ENCODE data around the gene DCST1. TPM values are rescaled to one million over a fixed set of nuclear protein-coding genes. Genes with fewer than 3 reads are reported as not detected.

Gene DCST1
- total and polyA plus RNA-seq, 2 of the 13 experiments (the other 11 are each of a cell fraction or from before 2014, with no cell fraction given): 0.04 TPM; not detected in 1

- no peak for FAIRE-seq
- no peak overlapping the region for H3K4me2 ChIP-seq (ENCODE audit: low read depth, low read length)
- CTCF ChIA-PET (ENCODE audit: low intra/inter-chr PET ratio, low total read pairs): interaction anchor here (2.1 kb wide), 1 partner anchor 28 kb away, joined by 13 read pairs; no protein-coding TSS in a partner anchor
- no peak overlapping the region for H2AFZ ChIP-seq (ENCODE audit: low read length)
- H3K4me3 ChIP-seq (replicated peaks in 1 of 3; ENCODE audit: insufficient read depth in 1 of 3, low read depth in 2 of 3, low read length in 3 of 3): no peak overlapping the region
- peaks cover 33% of the 10 kb centered on the region for H3K4me1 ChIP-seq (ENCODE audit: insufficient read depth, low read length)
- WGBS (ENCODE audit: low lambda C conversion rate): 93% methylated on average over 3 of the region's 3 CpGs
- peaks cover 5 to 18% of the 10 kb centered on the region in 2 experiments; a peak in 2 of 5 replicates for H3K36me3 ChIP-seq (replicated peaks in 1 of 2; ENCODE audit: control insufficient read depth in 1 of 2, insufficient read depth in 2 of 2, low read length in 2 of 2)
- no peaks in the 10 kb centered on the region for H3K9me3 ChIP-seq (ENCODE audit: low read length)
- DNase-seq (ENCODE audit: low spot score): no peak
- H3K9ac ChIP-seq (ENCODE audit: insufficient read depth, low read depth, low read length): no peak overlapping the region
- in situ Hi-C loops (cut with HindIII; ENCODE audit: extremely low pct_ligation_motif_present, low pct_unique_long_range_greater_than_20kb): no loop called here
- no TSS peak for BruUV-seq (replicated peaks)
- no peaks in the 10 kb centered on the region for H3K27me3 ChIP-seq (ENCODE audit: control insufficient read depth in 1 of 2, insufficient read depth in 2 of 2, low read length in 2 of 2)
- no peak for ATAC-seq
- intact Hi-C loops (cut with micrococcal nuclease; ENCODE audit: unreplicated experiment): no loop called here
- POLR2A ChIA-PET: interaction anchor here (1.7 to 1.8 kb wide), 2 partner anchors 11 to 12 kb away, joined by 5 to 6 read pairs; no protein-coding TSS in a partner anchor
- peaks cover 4% of the 10 kb centered on the region for H3K79me2 ChIP-seq (ENCODE audit: insufficient read depth, low read length)
- no peak overlapping the region for H3K27ac ChIP-seq (ENCODE audit: extremely low read length, insufficient read depth, low read length)
- no peaks in the 10 kb centered on the region for H4K20me1 ChIP-seq (ENCODE audit: insufficient read depth, low read length)
- TF ChIP-seq SOX13 (IDR thresholded peaks at IDR 0.05) (no peak), SOX13 (CRISPR knock-in tag; conservative IDR thresholded peaks at IDR 0.05 in 1 of 2, IDR thresholded peaks at IDR 0.05 in 1 of 2) (no peak), ZNF292 (CRISPR knock-in tag; IDR thresholded peaks at IDR 0.05; ENCODE audit: borderline replicate concordance, low read depth) (no peak), DMAP1 (CRISPR knock-in tag; IDR thresholded peaks at IDR 0.05) (no peak), ZBTB1 (CRISPR knock-in tag; IDR thresholded peaks at IDR 0.05; ENCODE audit: borderline replicate concordance) (no peak), HNF4A (CRISPR knock-in tag; IDR thresholded peaks at IDR 0.05) (no peak), ZNF546 (CRISPR knock-in tag; conservative IDR thresholded peaks at IDR 0.05) (no peak), ZNF564 (CRISPR knock-in tag; IDR thresholded peaks at IDR 0.05) (no peak), HHEX (CRISPR knock-in tag; IDR thresholded peaks at IDR 0.05) (no peak), CREBL2 (CRISPR knock-in tag; IDR thresholded peaks at IDR 0.05; ENCODE audit: borderline replicate concordance) (no peak), UBTF (CRISPR knock-in tag; IDR thresholded peaks at IDR 0.05) (no peak), KDM2A (CRISPR knock-in tag; IDR thresholded peaks at IDR 0.05; ENCODE audit: borderline replicate concordance, low read depth) (no peak), ZFP36L2 (CRISPR knock-in tag; IDR thresholded peaks at IDR 0.05) (no peak), CEBPG (CRISPR knock-in tag; IDR thresholded peaks at IDR 0.05) (no peak), NRL (CRISPR knock-in tag; IDR thresholded peaks at IDR 0.05; ENCODE audit: borderline replicate concordance) (no peak), SMARCC2 (IDR thresholded peaks at IDR 0.05) (no peak), ZNF83 (CRISPR knock-in tag; IDR thresholded peaks at IDR 0.05; ENCODE audit: borderline replicate concordance) (no peak)
These were observed 44.3 kb upstream of the DCST1 start for GRCh38 chr1:154989195-154989860.
